ENCODE results near the gene DENND2D.

DNA sequence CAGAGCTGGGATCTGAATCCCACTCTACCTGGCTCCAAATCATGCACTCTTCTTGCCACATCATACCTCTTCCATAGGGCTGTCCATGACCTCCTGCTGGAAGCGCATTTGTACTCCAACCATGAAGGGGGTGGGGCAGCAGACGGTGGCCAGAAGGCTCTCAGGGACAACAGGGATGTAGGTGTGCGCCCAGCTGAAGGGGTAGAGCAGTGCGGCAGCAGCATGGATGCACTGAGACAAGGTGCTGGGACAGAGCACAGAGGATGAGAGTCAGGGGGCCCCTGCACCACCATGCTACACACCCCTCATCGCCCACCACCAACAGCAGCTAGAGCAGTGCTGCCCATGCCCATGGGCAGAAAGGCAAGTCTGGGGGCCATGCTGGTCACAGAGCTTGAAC, 8.4 kb downstream of the DENND2D start:
- TF ChIP-seq EP300 (IDR thresholded peaks at IDR 0.05) (no peak), POLR2AphosphoS5 (IDR thresholded peaks at IDR 0.05) (no peak)
- TF ChIP-seq, protein P1, sequence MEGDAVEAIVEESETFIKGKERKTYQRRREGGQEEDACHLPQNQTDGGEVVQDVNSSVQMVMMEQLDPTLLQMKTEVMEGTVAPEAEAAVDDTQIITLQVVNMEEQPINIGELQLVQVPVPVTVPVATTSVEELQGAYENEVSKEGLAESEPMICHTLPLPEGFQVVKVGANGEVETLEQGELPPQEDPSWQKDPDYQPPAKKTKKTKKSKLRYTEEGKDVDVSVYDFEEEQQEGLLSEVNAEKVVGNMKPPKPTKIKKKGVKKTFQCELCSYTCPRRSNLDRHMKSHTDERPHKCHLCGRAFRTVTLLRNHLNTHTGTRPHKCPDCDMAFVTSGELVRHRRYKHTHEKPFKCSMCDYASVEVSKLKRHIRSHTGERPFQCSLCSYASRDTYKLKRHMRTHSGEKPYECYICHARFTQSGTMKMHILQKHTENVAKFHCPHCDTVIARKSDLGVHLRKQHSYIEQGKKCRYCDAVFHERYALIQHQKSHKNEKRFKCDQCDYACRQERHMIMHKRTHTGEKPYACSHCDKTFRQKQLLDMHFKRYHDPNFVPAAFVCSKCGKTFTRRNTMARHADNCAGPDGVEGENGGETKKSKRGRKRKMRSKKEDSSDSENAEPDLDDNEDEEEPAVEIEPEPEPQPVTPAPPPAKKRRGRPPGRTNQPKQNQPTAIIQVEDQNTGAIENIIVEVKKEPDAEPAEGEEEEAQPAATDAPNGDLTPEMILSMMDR (IDR thresholded peaks at IDR 0.05): no peak

Measured in suprapubic skin (tissue), 4 donors.